Cerebellar nuclear complex (tissue), 1 donor: ENCODE results near the gene SESTD1.

Source experiments
- DNase-seq, 2 experiments: peaks; one replicate each; lab custom pipeline; 2025; lab: John Stamatoyannopoulos, UW

Gene SESTD1

GRCh38 chr2:179184610-179185009, 80.0 kb downstream of the SESTD1 start:
- DNase-seq: no peak

GRCh38 chr2:179181002-179181401, 83.6 kb downstream of the SESTD1 start:
- DNase-seq: no peak

- no peak for DNase-seq
These were observed 84.4 kb downstream of the SESTD1 start for GRCh38 chr2:179180242-179180641.

GRCh38 chr2:179179719-179180118, 84.9 kb downstream of the SESTD1 start:
- no peak for DNase-seq

GRCh38 chr2:179177694-179178093, 86.9 kb downstream of the SESTD1 start:
- DNase-seq: no peak

GRCh38 chr2:179174240-179174639, 90.4 kb downstream of the SESTD1 start:
- no peak for DNase-seq

- no peak for DNase-seq
These were observed 91.7 kb downstream of the SESTD1 start for GRCh38 chr2:179172894-179173293.

- DNase-seq: no peak
These were observed 93.3 kb downstream of the SESTD1 start for GRCh38 chr2:179171371-179171770.

GRCh38 chr2:179170901-179171300, 93.7 kb downstream of the SESTD1 start:
- DNase-seq: no peak

GRCh38 chr2:179165356-179166000, 99.2 kb downstream of the SESTD1 start:
- no peak for DNase-seq

GRCh38 chr2:179141206-179141605, 123.4 kb downstream of the SESTD1 start:
- no peak for DNase-seq

- DNase-seq: no peak
These were observed 124.1 kb downstream of the SESTD1 start for GRCh38 chr2:179140571-179140970.

- DNase-seq: no peak
These were observed 125.1 kb downstream of the SESTD1 start for GRCh38 chr2:179139506-179139905.

GRCh38 chr2:179137200-179137759, 127.4 kb downstream of the SESTD1 start:
- DNase-seq: no peak

- DNase-seq: no peak
These were observed 131.6 kb downstream of the SESTD1 start for GRCh38 chr2:179133016-179133415.

GRCh38 chr2:179132076-179132475, 132.6 kb downstream of the SESTD1 start:
- no peak for DNase-seq

GRCh38 chr2:179130560-179130959, 134.1 kb downstream of the SESTD1 start:
- DNase-seq: no peak

- no peak for DNase-seq
These were observed 134.9 kb downstream of the SESTD1 start for GRCh38 chr2:179129574-179130238.

- DNase-seq: no peak
These were observed 139.2 kb downstream of the SESTD1 start for GRCh38 chr2:179125404-179125803.

GRCh38 chr2:179124282-179124681, 140.3 kb downstream of the SESTD1 start:
- DNase-seq: no peak

- DNase-seq: no peak
These were observed 141.4 kb downstream of the SESTD1 start for GRCh38 chr2:179123272-179123662.

- DNase-seq: no peak
These were observed 156.9 kb downstream of the SESTD1 start for GRCh38 chr2:179107737-179108136.

- DNase-seq: no peak
These were observed 157.8 kb downstream of the SESTD1 start for GRCh38 chr2:179106676-179107428.
